ENCODE data around the gene ERCC6L2. TPM values are rescaled to one million over a fixed set of nuclear protein-coding genes. Genes with fewer than 3 reads are reported as not detected.

Gene ERCC6L2
- total and polyA plus RNA-seq, 9 of the 15 experiments (the other 6 are each of a cell fraction or from before 2014, with no cell fraction given): 7.8 to 42.8 (median 23.6) TPM

DNA sequence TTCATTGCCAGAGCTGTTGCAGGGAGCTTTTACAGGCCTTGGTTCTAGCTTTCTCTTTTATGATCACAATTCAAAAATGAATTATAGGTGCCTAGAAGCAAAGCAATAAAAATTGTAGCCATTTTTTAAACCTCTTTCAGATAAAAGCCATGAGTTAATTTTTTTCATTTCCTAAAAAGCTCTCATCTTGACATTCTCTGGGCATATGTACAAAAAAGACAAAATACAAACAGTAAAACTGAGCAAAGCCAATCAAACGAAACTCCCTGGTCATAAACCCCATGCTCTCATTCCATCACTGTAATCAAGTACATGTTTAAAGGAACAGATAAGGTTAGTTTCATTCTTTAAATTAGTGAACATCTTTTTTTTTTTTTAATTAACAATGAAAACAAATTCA, 101.9 kb downstream of the ERCC6L2 start:
- WGBS (ENCODE audit: insufficient coverage, low coverage, missing lambda C conversion rate): 33% methylated on average over 1 of the region's 1 CpG
- DNase-seq (ENCODE audit: extremely low read depth in 1 of 4, low spot score in 3 of 4): no peak
- intact Hi-C loops (cut with micrococcal nuclease) (no loop called here), in situ Hi-C loops (cut with MboI) (no loop called here)
- Histone ChIP-seq H2AFZ (ENCODE audit: low read depth, low read length) (no peak overlapping the region), H3K27ac (ENCODE audit: extremely low read depth, low read depth, low read length) (no peak overlapping the region), H3K9me1 (ENCODE audit: control insufficient read depth, insufficient read depth, low read length) (no peaks in the 10 kb centered on the region), H4K20me1 (replicated peaks; ENCODE audit: control insufficient read depth, insufficient read depth, low read length) (no peaks in the 10 kb centered on the region), H3K4me3 (no peak overlapping the region), H3K79me2 (ENCODE audit: control insufficient read depth, insufficient read depth, low read length) (no peaks in the 10 kb centered on the region), H3K36me3 (ENCODE audit: control insufficient read depth, insufficient read depth, low read length) (peaks cover 26% of the 10 kb centered on the region), H3K4me2 (ENCODE audit: insufficient read depth, low read length) (no peak overlapping the region), H3K9ac (ENCODE audit: insufficient read depth in 1 of 2, low read depth in 2 of 2, low read length in 2 of 2) (no peak overlapping the region), H3K27me3 (ENCODE audit: control insufficient read depth in 2 of 2, insufficient read depth in 2 of 2, low read length in 2 of 2) (no peaks in the 10 kb centered on the region), H3K4me1 (replicated peaks in 1 of 2; ENCODE audit: control insufficient read depth in 2 of 2, insufficient read depth in 2 of 2, low read length in 2 of 2) (no peaks in the 10 kb centered on the region), H3K9me3 (replicated peaks; ENCODE audit: control insufficient read depth, insufficient read depth, low read depth, low read length) (no peaks in the 10 kb centered on the region)
- CTCF ChIA-PET (ENCODE audit: low intra/inter-chr PET ratio): no interaction called here
- no TSS peak for BruUV-seq (replicated peaks)
- TF ChIP-seq, protein P1, sequence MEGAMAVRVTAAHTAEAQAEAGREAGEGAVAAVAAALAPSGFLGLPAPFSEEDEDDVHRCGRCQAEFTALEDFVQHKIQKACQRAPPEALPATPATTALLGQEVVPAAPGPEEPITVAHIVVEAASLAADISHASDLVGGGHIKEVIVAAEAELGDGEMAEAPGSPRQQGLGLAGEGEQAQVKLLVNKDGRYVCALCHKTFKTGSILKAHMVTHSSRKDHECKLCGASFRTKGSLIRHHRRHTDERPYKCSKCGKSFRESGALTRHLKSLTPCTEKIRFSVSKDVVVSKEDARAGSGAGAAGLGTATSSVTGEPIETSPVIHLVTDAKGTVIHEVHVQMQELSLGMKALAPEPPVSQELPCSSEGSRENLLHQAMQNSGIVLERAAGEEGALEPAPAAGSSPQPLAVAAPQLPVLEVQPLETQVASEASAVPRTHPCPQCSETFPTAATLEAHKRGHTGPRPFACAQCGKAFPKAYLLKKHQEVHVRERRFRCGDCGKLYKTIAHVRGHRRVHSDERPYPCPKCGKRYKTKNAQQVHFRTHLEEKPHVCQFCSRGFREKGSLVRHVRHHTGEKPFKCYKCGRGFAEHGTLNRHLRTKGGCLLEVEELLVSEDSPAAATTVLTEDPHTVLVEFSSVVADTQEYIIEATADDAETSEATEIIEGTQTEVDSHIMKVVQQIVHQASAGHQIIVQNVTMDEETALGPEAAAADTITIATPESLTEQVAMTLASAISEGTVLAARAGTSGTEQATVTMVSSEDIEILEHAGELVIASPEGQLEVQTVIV (CRISPR knock-in tag; IDR thresholded peaks at IDR 0.05; ENCODE audit: borderline replicate concordance): no peak
- TF ChIP-seq KDM4B (IDR thresholded peaks at IDR 0.05; ENCODE audit: borderline replicate concordance in 2 of 2, low read depth in 1 of 2) (no peak), MYBL2 (IDR thresholded peaks at IDR 0.05; ENCODE audit: low read depth) (no peak), MYBL2 (CRISPR knock-in tag; IDR thresholded peaks at IDR 0.05; ENCODE audit: borderline replicate concordance) (no peak), CCAR2 (IDR thresholded peaks at IDR 0.05; ENCODE audit: low read depth, low read length) (no peak), FIP1L1 (IDR thresholded peaks at IDR 0.05; ENCODE audit: low read depth, low read length, poor library complexity, severe bottlenecking) (no peak), ZNF77 (CRISPR knock-in tag; IDR thresholded peaks at IDR 0.05) (no peak), NFE2L1 (tag; IDR thresholded peaks at IDR 0.05; ENCODE audit: borderline replicate concordance, low read depth) (no peak), SMAD4 (CRISPR knock-in tag; conservative IDR thresholded peaks at IDR 0.05) (no peak), EHMT2 (IDR thresholded peaks at IDR 0.05) (no peak), ZNF408 (CRISPR knock-in tag; IDR thresholded peaks at IDR 0.05; ENCODE audit: low read depth) (no peak), KAT8 (IDR thresholded peaks at IDR 0.05; ENCODE audit: low read depth) (no peak), STAG1 (CRISPR knock-in tag; IDR thresholded peaks at IDR 0.05; ENCODE audit: borderline replicate concordance) (no peak), NRF1 (conservative IDR thresholded peaks at IDR 0.05 in 1 of 2, IDR thresholded peaks at IDR 0.05 in 1 of 2) (no peak), SMC3 (conservative IDR thresholded peaks at IDR 0.05; ENCODE audit: insufficient read depth, low read depth, low read length) (no peak), HLTF (IDR thresholded peaks at IDR 0.05) (no peak), LARP7 (IDR thresholded peaks at IDR 0.05) (no peak), ZNF583 (CRISPR knock-in tag; IDR thresholded peaks at IDR 0.05) (no peak), RCOR1 (IDR thresholded peaks at IDR 0.05; ENCODE audit: borderline replicate concordance in 1 of 2, low read depth in 2 of 2, low read length in 2 of 2) (no peak)
- TF ChIP-seq, protein P2, sequence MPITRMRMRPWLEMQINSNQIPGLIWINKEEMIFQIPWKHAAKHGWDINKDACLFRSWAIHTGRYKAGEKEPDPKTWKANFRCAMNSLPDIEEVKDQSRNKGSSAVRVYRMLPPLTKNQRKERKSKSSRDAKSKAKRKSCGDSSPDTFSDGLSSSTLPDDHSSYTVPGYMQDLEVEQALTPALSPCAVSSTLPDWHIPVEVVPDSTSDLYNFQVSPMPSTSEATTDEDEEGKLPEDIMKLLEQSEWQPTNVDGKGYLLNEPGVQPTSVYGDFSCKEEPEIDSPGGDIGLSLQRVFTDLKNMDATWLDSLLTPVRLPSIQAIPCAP (CRISPR knock-in tag; IDR thresholded peaks at IDR 0.05; ENCODE audit: borderline replicate concordance): no peak
- TF ChIP-seq, protein P3, sequence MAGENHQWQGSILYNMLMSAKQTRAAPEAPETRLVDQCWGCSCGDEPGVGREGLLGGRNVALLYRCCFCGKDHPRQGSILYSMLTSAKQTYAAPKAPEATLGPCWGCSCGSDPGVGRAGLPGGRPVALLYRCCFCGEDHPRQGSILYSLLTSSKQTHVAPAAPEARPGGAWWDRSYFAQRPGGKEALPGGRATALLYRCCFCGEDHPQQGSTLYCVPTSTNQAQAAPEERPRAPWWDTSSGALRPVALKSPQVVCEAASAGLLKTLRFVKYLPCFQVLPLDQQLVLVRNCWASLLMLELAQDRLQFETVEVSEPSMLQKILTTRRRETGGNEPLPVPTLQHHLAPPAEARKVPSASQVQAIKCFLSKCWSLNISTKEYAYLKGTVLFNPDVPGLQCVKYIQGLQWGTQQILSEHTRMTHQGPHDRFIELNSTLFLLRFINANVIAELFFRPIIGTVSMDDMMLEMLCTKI (IDR thresholded peaks at IDR 0.05; ENCODE audit: partially characterized antibody): no peak
- POLR2A ChIA-PET: interaction anchor here (0.7 kb wide), 1 partner anchor 258 kb away, joined by 3 read pairs; no protein-coding TSS in a partner anchor
- no peak for ATAC-seq
- FAIRE-seq: no peak

Measured in K562 (cell line).